Cardiac muscle cell (in vitro differentiated cells and primary cell): ENCODE measurements around the gene SFTPB. TPM values are rescaled to one million over a fixed set of nuclear protein-coding genes. Genes with fewer than 3 reads are reported as not detected.

Experiments
- DNase-seq, 2 donors: peaks; one replicate each; pipeline versions ENCODE4 v3.0.0 to v3.0.0-alpha.2; 2010 to 2017; ENCODE audit warnings: low read depth in 1 of 2, low spot score in 1 of 2
- H3K27ac ChIP-seq: fragments of 200-600 bp; sonication (generic); 2 replicates; pipeline ENCODE4 v1.5.1; 2016
- H3K27me3 ChIP-seq: fragments of 200-600 bp; sonication (generic); 2 replicates; pipeline ENCODE4 v1.6.0; 2016; ENCODE audit warnings: control low read depth
- H3K36me3 ChIP-seq: fragments of 200-600 bp; sonication (generic); 2 replicates; pipeline ENCODE4 v1.5.1; 2016; ENCODE audit warnings: control low read depth
- H3K4me1 ChIP-seq: fragments of 200-600 bp; sonication (generic); 2 replicates; pipeline ENCODE4 v1.8.1; 2017; ENCODE audit warnings: low read depth, mild to moderate bottlenecking, mixed run types
- H3K4me3 ChIP-seq: fragments of 200-600 bp; sonication (generic); 2 replicates; pipeline ENCODE4 v1.5.1; 2016; ENCODE audit warnings: mild to moderate bottlenecking
- H3K9me3 ChIP-seq: fragments of 200-600 bp; sonication (generic); 2 replicates; pipeline ENCODE4 v1.5.1; 2017; ENCODE audit warnings: low read depth, mild to moderate bottlenecking, control low read depth
- CTCF ChIP-seq: IDR thresholded peaks from 2 replicates; pipeline ENCODE4 v1.5.1; 2012; ENCODE audit warnings: low read depth, mild to moderate bottlenecking, low read length
- polyA plus RNA-seq: library from polyadenylated mRNA; unstranded; fragments of >200 nt; fragmentation: Nextera tagmentation; extraction: Ambion mirVana; gene quantifications from 2 replicates; pipeline ENCODE4 v1.2.1, GENCODE V29; 2016
- total RNA-seq: library from RNA; depleted of rRNA; stranded (reverse); fragments of >200 nt; gene quantifications from 2 replicates; pipeline ENCODE4 v1.2.3, GENCODE V29; 2016

Gene SFTPB
- total and polyA plus RNA-seq, 2 experiments from 2014 or later: not detected

GRCh38 chr2:85697096-85697495 lies 29.1 kb upstream of the SFTPB start:
- H3K27ac ChIP-seq: no peak overlapping the region
- no peaks in the 10 kb centered on the region for H3K4me1 ChIP-seq
- no peak for TF ChIP-seq CTCF
- H3K4me3 ChIP-seq: no peak overlapping the region
- H3K9me3 ChIP-seq: no peaks in the 10 kb centered on the region
- DNase-seq: no peak
- H3K27me3 ChIP-seq: no peaks in the 10 kb centered on the region
- H3K36me3 ChIP-seq: no peaks in the 10 kb centered on the region

- DNase-seq: no peak
- Histone ChIP-seq H3K27me3 (no peaks in the 10 kb centered on the region), H3K4me1 (no peaks in the 10 kb centered on the region), H3K36me3 (no peaks in the 10 kb centered on the region), H3K27ac (no peak overlapping the region), H3K4me3 (no peak overlapping the region), H3K9me3 (no peaks in the 10 kb centered on the region)
- TF ChIP-seq CTCF: no peak
These were observed 28.0 kb upstream of the SFTPB start for GRCh38 chr2:85695691-85696668.

GRCh38 chr2:85695121-85695520 lies 27.1 kb upstream of the SFTPB start:
- Histone ChIP-seq H3K4me3 (no peak overlapping the region), H3K9me3 (no peaks in the 10 kb centered on the region), H3K36me3 (no peaks in the 10 kb centered on the region), H3K27ac (no peak overlapping the region), H3K27me3 (no peaks in the 10 kb centered on the region), H3K4me1 (no peaks in the 10 kb centered on the region)
- no peak for DNase-seq
- no peak for TF ChIP-seq CTCF

GRCh38 chr2:85694052-85695025 lies 26.3 kb upstream of the SFTPB start, which contains the start of gene GNLY:
TSS of gene GNLY (plus strand) at chr2:85694358. CDS start at chr2:85694419, 61 bp downstream.
- Histone ChIP-seq H3K27me3 (no peaks in the 10 kb centered on the region), H3K4me1 (no peaks in the 10 kb centered on the region), H3K36me3 (no peaks in the 10 kb centered on the region), H3K9me3 (no peaks in the 10 kb centered on the region), H3K27ac (no peak within 1 kb of the TSS), H3K4me3 (no peak within 1 kb of the TSS)
- DNase-seq: no peak
- TF ChIP-seq CTCF: no peak

- no peak for DNase-seq
- Histone ChIP-seq H3K4me1 (no peaks in the 10 kb centered on the region), H3K36me3 (no peaks in the 10 kb centered on the region), H3K4me3 (no peak overlapping the region), H3K27ac (no peak overlapping the region), H3K27me3 (no peaks in the 10 kb centered on the region), H3K9me3 (no peaks in the 10 kb centered on the region)
- no peak for TF ChIP-seq CTCF
These were observed 24.1 kb upstream of the SFTPB start for GRCh38 chr2:85692039-85692645.
